ENCODE results near the gene SMIM43.

Gene SMIM43

DNA sequence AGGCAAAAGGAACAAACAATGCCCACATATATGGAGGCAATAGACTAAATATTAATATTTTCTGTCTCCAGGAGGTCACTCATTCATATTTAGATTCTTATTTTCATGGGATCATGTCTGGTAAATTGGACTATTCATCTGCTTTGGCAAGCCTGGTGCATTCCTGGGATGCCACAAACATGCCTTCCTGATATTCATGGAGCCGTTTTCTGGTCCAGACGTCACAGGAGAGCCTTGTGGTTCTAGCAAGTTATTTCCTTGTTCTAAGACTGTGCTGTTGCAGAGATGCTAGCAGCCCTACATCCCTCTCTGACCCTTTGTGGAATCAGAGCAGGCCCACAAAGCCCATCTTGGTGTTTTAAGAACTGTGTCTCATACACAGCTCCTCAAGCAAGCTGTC lies 20.0 kb upstream of the SMIM43 start:
- no peak overlapping the region for H3K4me3 ChIP-seq (ENCODE audit: low read depth, low read length)
- no peak for DNase-seq (ENCODE audit: low read depth)
- TF ChIP-seq, protein P1, sequence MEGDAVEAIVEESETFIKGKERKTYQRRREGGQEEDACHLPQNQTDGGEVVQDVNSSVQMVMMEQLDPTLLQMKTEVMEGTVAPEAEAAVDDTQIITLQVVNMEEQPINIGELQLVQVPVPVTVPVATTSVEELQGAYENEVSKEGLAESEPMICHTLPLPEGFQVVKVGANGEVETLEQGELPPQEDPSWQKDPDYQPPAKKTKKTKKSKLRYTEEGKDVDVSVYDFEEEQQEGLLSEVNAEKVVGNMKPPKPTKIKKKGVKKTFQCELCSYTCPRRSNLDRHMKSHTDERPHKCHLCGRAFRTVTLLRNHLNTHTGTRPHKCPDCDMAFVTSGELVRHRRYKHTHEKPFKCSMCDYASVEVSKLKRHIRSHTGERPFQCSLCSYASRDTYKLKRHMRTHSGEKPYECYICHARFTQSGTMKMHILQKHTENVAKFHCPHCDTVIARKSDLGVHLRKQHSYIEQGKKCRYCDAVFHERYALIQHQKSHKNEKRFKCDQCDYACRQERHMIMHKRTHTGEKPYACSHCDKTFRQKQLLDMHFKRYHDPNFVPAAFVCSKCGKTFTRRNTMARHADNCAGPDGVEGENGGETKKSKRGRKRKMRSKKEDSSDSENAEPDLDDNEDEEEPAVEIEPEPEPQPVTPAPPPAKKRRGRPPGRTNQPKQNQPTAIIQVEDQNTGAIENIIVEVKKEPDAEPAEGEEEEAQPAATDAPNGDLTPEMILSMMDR (IDR thresholded peaks at IDR 0.05; ENCODE audit: low read depth, low read length, missing control alignments), result no peak

DNA sequence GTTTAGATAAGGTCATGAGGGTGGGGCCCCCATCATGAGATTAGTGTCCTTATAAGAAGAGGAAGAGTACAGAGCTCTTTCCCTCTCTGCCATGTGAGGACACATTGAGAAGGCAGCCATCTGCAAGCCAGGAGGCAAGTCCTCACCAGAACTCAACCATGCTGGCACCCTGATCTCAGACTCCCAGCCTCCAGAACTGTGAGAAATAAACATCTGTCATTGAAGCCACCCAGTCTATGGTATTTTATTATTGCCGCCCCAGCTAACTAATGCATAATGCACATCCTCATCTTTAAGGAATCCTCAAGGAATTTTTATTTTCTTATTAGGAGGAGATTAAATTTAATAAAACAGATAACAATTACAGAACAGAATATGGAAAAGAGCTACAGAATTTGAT lies 19.4 kb upstream of the SMIM43 start:
- TF ChIP-seq, protein P1 (IDR thresholded peaks at IDR 0.05; ENCODE audit: low read depth, low read length, missing control alignments), result no peak
- H3K4me3 ChIP-seq (ENCODE audit: low read depth, low read length), result no peak overlapping the region
- no peak for DNase-seq (ENCODE audit: low read depth)

DNA sequence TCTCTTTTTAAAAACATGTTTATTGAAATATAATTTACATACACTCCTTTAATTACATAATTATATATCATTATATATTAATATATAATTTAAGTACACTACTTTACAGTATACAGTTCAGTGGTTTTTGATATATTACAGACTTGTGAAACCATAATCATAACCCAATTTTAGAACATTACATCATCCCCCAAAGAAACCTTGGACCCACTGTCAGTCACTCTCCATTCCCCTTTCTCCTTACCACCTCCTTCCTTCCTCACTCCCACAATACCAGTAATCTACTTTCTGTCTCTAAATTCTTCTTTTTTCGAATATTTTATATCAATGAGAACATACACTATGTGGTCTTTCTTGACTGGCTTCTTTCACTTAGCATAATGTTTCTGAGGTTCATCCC lies 18.2 kb upstream of the SMIM43 start:
- no peak for DNase-seq (ENCODE audit: low read depth)
- TF ChIP-seq, protein P1 (IDR thresholded peaks at IDR 0.05; ENCODE audit: low read depth, low read length, missing control alignments), result no peak
- no peak overlapping the region for H3K4me3 ChIP-seq (ENCODE audit: low read depth, low read length)

DNA sequence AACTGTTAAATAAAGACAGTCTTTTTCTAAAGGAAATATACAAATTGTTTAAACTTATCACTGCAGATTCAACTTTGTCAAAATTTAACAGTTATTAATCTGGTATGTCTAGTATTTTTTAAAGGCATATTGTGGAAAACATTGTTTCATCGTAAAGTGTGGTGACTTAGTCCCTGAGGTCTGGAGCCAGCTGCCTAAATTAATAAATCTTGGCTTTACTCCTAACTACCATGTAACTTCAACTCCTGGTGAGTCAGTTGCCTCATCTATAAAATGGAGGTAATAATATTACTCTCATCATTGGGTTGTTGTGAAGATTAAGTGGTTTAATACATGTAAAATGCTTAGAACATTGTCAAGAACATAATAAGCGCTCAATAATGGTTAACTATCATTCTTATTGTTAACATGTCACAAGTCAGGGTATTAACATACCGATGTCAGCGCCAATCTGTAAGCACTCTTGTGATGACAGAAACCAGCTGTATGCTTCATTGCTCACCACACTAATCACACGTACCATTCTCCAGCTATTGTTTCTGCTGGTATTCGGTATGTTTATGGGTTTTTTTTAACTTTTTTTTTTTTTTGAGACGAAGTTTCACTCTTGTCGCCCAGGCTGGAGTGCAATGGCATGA lies 14.1 kb upstream of the SMIM43 start:
- no peak for DNase-seq (ENCODE audit: low read depth)
- no peak overlapping the region for H3K4me3 ChIP-seq (ENCODE audit: low read depth, low read length)
- TF ChIP-seq, protein P1 (IDR thresholded peaks at IDR 0.05; ENCODE audit: low read depth, low read length, missing control alignments), result no peak

GRCh38 chr4:121777625-121778024 lies 12.7 kb upstream of the SMIM43 start:
- TF ChIP-seq, protein P1 (IDR thresholded peaks at IDR 0.05; ENCODE audit: low read depth, low read length, missing control alignments), result no peak
- H3K4me3 ChIP-seq (ENCODE audit: low read depth, low read length), result no peak overlapping the region
- no peak for DNase-seq (ENCODE audit: low read depth)

DNA sequence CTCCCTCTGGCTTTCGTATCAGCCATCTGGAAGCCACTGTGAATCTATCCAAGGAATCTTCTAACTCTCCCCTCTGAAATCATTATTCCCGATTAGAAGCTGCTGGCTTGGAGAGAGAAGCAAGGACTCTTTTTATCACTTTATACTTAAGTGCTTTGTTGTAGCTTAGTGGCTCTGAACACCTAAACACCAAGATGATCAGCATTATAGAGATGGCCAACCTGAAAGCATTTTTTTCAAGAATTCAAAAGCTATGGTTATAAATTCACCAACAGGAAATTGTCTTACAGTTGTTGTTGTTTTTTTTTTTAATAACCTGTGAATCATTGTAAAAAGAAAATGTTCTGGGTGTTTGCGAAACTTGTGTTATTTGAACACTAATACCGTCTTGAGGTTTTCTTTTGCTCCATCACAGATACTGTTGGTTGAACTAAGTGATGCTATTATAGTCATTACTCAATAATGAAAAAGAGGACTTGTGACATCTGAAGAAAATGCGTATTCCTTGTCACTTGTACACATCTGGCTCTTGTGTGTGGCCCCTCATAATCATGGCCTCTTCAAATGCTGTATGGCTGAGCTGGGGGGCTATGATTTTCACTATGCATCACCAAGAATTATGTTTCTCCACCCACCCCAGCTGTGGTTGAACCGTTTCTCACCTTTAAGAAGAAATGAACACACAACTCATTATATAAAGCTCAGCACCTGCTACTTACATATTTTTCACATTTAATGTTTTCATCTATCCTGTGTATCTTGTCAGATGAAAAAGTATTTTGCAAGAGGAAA lies 11.8 kb upstream of the SMIM43 start:
- H3K4me3 ChIP-seq (ENCODE audit: low read depth, low read length), result no peak overlapping the region
- TF ChIP-seq, protein P1 (IDR thresholded peaks at IDR 0.05; ENCODE audit: low read depth, low read length, missing control alignments), result no peak
- no peak for DNase-seq (ENCODE audit: low read depth)

Measured in GM12864 (cell line).